Measurements from ENCODE around the gene TYW1B.
"Not testable (repeated sequence)": the region's sequence is repeated elsewhere in the genome, so short reads cannot be mapped to it uniquely, and the experiment has no call there.

TYW1B gene

DNA sequence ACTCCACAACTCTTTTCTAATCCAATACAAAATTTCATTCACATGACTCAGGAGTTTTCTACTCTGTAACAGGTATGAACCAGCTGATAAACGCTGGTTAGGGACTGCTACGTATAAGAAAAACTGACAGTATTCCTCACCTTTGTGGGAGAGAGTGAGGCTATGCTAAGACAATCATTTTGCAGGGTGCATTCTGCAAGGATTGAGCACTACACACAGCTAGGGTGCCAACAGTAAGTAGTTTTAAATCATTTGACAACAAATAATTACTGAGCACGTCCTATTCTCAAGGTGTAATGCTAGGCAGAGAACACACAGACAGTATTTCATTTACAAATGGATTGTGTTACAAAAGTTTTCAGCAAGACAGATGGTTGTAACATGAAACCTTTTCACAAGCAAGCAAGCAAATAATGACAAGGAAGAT lies 206.2 kb downstream of the TYW1B start:
- DNase-seq: not testable (repeated sequence)

DNA sequence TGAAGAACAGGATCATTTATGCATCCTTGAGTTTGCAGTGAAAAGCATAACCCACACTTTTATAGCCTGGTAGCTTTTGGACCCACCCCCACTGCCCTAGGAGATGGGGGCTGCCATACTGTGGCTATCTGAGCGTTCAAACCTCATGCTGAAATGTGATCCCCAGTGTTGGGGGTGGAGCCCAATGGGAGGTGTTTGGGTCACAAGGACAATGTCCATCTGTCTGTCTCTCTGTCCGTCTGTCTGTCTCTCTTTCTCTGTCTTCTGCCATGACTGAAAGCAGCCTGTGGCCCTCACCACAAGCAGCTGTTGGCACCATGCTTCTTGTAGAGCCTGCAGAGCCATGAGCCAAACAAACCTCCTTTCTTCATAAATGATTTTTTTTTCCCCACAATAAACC lies 207.1 kb downstream of the TYW1B start:
- not testable (repeated sequence) for DNase-seq

DNA sequence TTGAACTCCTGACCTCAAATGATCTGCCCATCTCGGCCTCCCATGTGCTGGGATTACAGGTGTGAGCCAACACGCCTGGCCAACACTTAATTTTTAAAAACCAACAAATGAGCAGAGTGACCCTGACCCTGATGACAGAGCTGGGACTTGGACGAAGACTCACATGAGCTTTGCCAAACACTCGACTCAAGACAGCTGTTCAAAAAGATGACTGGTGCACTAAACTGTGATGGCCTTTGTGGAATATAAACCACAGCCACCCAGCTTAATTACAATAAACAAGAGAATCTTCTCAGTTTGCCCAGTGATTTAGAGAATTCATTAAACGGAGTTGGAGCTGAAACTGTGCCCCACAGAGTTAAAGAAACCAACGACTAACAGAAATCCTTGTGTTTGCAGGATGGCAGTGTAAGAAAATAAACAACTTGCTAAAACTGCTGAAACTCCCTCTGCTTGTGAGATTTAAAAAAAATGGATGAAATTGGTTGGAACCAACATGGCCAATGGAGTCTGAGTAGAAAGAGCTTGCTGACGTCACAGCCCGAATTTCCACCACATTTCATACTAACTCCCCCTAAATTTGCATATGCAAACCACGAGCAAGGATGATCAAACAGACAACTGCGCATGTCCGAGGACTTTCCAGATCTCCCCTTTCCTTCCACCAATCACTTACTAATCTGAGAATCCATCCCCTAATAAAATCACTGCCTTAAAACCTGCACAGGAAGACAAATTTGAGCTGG lies 209.4 kb downstream of the TYW1B start:
- not testable (repeated sequence) for DNase-seq

DNA sequence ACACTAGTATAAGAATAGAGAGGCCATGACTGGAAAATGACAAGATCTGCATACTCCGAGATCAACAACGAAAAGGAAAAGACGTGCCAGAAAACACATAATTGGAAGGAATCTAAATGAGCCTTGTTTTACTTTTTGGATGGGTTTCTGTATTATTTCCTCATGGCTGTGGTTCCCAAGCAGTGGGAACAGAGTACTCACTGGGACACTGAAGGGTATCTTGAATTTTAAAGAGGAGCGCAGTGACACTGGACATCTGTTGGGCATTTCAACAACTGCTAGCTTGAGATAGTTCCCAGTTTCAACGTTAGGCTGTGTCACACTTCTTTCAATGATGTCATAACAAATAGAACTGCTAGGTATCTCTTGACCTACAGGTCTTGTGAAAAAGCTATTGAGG lies 218.2 kb downstream of the TYW1B start:
- DNase-seq: not testable (repeated sequence)

DNA sequence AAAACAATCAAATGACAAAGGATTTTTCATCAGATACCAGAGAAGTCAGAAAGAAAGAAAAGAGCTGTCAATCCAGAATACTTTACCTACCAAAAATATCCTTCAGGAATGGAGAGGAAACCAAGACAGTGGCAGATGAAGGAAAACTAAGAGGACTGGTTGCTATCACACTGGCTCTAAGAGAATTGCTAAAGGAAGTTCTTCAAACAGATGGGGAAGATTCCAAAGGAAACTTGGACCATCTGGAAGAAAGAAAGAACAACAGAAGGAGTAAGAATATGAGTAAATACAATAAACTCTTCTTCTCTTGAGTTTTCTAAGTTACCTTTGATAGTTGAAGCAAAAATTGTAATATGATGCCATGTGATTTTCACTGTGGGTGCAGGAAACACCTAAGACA lies 220.0 kb downstream of the TYW1B start:
- DNase-seq: not testable (repeated sequence)

DNA sequence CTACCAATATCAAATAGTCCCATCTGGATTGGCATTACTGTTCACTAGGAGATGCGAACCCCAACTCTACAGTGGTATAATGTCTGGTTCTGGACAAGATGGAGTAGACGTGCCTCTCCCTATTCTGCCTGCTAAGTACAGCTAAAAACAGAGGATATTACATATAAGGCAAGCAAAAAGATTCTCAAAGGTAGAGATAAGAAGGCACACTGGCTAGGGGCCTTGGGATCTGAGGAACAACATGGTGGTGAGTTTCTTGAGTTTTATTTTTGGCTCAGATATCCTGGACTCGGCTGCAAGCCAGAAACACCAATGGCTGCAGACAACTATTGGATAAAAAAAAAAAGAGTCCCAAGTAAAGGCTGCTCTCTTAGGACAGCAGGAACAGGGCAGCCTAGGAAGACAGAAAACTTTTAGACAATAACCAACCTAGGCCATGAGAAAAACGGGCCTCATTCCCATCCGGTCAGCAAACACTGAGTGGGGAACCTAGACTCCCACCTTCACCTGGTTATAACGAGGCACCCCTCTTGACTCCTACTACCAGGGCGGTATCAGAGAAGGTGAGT lies 222.1 kb downstream of the TYW1B start:
- not testable (repeated sequence) for DNase-seq

DNA sequence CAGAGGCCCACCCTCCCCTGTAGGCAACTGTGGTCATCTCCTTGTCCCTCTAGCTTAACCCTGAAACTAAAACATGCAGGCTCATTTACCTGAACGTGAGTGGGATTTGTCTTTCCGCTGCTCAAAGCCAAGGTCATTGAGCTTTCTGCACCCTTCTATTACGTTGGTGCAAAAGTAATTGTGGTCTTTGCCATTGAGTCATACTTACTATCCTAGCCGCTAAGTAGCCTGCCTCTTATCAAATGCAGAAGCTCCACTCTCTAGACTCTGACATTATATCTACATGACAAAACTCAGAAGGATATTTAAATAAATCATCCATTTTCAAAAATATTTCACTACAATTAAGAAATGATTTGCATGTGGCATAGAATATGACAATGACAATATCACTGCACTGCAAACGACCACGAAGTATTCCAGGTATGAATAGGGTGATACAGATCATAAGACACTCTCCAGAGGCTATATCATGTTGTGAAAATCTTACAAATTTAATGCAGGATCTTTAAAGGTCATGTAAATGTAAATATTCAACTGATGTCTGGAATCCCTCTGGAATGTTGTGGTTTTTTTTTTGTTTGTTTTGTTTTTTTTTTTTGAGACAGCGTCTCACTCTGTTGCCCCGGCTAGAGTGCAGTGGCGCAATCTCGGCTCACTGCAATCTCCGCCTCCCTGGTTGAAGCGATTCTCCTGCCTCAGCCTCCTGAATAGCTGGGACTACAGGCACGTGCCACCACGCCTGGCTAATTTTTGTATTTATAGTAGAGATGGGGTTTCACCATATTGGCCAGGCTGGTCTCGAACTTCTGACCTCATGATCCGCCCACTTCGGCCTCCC lies 223.0 kb downstream of the TYW1B start:
- DNase-seq: not testable (repeated sequence)

DNA sequence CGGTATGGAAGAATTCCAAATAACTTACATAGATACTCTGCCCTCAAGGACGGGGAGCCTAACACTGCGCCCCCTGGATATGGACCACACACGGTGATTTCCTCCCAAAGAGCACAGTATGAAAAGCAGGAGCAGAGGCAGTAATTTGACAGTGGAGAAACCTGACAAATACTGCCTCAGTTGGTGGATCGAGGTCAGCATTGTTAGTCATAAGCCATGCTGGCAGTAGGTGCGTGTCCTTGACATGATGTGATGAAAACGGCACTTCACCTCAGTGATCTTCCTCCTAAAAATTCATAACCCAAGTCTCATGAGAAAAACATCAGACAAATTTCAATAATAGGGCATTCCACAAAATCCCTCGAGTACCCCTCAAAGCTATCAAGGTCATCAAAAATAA lies 224.5 kb downstream of the TYW1B start:
- DNase-seq: not testable (repeated sequence)

DNA sequence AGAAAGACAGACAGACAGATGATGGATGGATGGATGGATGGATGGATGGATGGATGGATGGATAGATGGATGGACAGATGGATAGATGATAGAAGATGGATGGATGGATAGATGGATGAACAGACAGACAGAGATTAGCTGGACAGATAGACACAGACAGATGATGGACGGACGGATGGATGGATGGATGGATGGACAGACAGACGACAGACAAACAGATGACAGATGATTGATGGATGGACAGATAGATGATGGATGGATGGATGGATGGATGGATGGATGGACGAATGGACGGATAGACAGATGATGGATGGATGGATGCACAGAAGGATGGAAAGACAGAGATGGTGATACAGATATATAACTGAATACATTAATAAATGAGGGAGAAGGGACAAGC lies 224.9 kb downstream of the TYW1B start:
- no peak for DNase-seq

DNA sequence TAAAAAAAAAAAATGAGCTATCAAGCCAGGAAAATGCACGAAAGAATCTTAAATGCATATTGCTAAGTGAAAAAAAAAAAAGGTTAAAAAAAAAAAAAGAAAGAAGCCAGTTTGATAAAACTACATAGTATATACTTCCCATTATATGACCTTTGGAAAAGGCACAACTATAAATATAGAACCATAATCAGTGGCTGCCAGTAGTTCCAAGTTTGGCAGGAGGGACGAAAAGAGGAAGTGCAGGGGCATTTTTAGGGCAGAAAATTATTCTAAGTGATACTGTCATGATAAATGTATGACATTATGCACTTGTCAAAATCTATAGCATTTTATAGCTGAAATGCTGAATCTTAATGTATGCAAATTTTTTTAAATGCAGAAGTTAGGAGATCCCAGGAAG lies 226.3 kb downstream of the TYW1B start:
- DNase-seq: not testable (repeated sequence)

DNA sequence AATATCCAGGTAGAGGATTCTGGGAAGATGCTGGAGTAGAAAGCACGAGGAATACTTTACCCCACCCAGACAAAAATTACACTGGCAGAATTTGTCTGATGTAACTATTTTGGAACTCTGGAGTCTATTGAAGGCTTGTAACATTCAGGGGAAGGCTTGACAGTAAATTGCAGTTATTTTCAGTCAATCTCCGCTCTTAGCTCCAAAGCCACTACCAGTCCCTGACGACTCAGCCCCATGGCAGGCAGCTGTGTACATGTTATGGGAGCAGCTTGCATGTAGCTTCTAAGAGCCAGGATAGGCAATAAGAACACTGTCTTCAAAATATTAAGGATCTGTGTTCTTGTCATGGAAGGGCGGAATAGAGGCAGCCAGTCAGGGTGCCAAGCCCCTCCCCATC lies 238.0 kb downstream of the TYW1B start:
- DNase-seq: not testable (repeated sequence)

DNA sequence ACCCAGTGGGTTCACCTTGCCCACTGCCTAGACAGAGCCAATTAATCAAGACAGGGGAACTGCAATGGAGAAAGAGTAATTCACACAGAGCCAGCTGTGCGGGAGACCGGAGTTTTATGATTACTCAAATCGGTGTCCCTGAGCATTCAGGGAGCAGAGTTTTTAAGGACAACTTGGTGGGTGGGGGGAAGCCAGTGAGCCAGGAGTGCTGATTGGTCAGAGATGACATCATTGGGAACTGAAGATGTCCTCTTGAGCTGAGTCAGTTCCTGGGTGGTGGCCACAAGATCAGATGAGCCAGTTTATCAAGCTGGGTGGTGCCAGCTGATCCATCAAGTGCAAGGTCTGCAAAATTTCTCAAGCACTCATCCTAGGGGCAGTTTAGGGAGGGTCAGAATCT lies 240.7 kb downstream of the TYW1B start:
- DNase-seq: not testable (repeated sequence)

DNA sequence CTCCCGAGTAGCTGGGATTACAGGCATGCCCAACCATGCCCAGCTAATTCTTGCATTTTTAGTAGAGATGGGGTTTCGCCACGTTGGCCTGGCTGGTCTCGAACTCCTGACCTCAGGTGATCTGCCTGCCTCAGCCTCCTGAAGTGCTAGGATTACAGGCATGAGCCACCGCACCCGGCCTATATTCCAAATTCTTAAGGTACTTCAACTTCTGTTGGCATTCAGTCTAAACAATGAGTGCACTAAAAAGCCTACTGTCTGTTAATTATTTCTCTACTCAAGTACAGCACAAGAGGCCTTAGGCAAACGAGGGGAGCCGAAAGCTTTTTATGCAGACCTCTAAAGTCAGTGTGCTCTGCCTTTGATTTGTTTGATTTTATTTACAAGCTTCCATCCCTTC lies 243.4 kb downstream of the TYW1B start:
- not testable (repeated sequence) for DNase-seq

DNA sequence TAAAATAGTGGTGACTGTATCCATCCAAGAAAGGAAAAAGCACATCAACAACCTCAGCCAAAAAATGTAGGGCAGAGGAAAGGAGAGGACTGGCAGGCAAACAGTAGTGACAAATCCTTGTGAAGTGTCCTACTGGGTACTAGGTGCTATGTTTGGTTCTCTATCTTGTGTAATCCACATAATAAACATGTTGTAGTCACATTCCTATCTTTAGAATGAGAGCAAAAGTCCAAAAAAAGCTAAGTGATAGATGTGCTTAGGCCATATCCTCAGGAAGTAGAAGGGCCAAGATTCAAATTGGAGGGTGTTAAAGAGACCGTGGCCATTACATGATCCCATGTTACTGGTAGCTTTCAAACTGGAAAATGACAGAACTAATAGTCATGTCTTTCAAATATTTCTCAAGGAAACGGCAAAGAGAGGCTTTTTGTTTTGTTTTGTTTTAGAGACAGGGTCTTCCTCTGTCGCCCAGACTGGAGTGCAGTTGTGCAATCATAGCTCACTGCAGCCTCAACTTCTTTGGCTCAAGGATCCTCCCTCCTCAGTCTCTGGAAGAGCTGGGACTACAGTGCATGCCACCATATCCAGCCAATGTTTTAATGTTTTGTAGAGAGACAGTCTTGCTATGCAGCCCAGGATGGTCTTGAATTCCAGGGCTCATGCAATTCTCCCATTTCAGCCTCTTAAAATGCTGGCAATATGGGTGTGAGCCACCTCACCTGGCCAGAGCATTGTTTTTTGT lies 244.2 kb downstream of the TYW1B start:
- DNase-seq: not testable (repeated sequence)

DNA sequence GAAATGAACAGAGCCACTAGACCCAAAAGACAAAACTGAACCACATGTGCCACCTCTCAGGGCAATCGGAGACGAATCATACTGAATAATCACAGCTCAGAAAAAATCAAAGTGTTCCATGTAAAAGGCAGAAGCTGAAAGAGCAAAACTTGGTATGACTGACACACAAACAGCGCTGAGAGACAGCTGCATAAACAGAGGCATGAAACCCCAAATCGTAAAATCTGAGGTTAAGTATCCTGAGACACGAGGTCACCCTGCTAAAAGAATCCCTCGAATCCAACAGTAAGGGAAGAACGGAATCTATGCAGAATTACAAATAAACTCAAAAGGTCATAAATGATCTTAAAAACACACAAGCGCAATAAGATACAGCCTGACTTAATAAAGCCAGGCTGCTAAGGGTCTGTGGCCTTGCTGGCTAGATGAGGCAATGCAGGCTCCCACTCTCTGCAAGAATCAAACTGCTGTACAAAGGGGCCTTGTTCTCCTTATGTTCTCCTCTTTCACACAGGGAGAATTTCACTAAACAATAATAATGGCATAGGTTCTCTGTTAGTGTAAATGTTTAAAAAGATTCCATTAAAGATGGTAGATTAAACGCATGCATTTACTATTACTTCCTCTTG lies 247.7 kb downstream of the TYW1B start:
- not testable (repeated sequence) for DNase-seq

DNA sequence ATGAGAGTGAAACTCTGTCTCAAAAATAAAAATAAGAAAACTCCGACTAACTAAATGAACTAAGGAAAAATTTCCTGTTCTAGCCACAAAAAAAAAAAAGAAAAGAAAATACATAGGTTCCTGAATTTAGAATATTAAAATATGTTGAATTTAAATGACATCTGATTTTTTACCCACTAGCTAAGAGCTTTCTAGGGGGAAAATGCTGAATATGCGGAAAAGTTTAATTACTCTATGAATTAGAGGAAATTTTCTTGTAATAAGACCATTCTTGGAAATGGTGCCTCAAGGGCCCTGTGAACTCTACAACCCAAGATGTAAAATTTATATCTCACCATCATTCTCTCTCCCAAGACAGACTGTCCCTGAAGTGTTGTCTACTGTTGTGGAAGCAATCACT lies 250.9 kb downstream of the TYW1B start:
- DNase-seq: no peak

DNA sequence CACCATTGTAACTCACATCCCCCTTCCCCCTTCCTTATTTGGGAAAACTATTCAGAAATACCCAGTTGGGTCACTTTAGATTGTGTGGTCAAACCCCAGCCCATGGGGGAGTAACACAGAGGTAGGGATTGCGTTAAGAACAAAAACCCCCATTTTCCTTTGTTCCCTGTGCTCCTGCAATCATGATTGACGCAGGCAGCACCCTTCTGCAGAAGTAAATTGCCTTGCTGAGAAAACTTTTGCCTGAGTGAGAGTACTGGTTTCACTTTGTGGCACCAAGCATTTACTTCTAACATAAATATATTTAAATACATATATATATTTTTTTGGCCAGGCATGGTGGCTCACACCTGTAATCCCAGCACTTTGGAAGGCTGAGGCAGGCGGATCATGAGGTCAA lies 266.0 kb downstream of the TYW1B start:
- not testable (repeated sequence) for DNase-seq

DNA sequence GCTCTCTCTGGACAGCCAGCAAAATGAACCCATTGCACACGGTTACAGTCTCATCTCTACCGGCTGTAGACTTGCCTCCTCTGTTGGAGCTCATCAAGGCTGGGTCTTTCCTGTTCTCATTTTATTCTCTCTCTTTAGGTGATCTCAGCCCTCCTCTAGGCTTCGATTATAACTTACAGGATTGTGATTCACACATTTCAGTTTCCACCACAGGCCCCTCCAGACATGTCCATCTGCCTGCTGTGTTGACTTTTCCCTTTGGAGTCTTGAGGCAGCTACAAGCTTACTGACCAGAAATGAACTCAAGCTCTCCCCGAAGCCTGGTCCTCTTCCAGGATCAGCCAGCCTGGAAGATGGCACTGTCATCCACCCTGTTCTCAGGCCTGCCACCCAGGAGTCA lies 268.5 kb downstream of the TYW1B start:
- DNase-seq: not testable (repeated sequence)

DNA sequence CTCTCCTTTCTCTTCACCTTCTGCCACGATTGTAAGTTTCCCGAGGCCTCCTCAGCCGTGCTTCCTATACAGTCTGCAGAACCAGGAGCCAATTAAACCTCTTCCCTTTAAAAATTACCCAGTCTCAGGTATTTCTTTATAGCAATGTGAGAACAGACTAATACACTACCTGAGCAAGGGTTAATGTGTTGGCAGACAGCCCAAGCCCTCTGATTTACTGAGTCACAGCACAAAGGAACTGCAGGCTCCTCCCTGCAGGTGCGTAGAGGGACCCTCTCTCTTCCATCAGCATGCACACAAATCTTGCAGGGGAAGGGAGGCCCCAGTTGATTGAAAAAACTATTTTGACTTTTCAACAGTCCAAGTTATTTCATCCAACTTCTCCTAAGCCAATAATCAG lies 271.3 kb downstream of the TYW1B start:
- not testable (repeated sequence) for DNase-seq

DNA sequence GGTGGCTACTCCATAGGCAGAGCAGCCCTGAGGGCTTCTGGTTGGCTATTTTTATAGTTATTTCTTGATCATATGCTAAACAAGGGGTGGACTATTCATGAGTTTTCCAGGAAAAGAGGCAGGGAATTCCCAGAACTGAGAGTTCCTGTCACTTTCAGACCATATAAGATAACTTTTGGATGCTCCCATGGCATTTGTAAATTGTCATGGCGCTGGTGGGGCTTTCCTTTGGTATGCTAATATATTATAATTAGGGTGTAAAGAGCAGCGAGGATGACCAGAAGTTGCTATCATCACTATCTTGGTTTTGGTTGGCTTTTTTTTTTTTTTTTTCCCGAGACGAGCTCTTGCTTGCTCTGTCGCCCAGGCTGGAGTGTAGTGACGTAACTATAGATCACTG lies 272.8 kb downstream of the TYW1B start:
- not testable (repeated sequence) for DNase-seq

DNA sequence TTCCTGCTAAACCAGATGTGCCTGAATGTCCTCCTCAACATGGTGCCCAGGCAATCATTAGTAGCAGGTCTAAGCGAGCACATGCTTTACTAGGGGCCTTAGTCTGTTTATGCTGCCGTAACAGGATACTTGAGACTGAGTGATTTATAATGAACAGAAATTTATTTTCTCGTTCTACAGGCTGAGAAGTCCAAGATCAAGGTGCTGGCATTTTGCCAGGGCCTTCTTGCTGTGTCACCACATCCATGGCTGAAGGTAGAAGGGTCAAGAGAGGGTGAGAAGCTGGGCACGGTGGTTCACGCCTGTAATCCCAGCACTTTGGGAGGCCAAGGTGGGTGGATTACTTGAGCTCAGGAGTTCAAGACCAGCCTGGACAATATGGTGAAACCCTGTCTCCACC lies 273.6 kb downstream of the TYW1B start:
- DNase-seq: not testable (repeated sequence)

DNA sequence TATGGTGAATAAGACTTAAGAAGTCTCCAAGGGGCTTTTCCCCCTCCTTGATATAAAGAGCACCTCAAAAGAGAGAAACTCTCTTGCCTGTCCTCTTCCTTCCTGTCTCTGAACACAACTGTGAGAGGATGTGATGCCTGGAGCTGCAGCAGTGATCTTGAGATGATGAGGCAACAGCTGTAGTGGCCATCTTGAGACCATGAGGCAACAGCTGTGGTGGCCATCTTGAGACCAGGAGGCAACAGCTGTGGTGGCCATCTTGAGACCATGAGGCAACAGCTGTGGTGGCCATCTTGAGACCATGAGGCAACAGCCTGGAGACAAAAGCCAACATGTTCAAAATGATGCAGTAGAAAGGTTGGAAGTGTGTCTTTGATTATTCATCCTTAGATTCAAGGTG lies 277.5 kb downstream of the TYW1B start:
- DNase-seq: not testable (repeated sequence)

Measured in suppressor macrophage treated with lipopolysaccharide for 4 hours (primary cell).